CD4-positive, alpha-beta T cell (primary cell): ENCODE measurements around the gene HOXA3. TPM values are rescaled to one million over a fixed set of nuclear protein-coding genes. Genes with fewer than 3 reads are reported as not detected.

Source experiments
- ATAC-seq: fragments of 200-7000 bp; cut with Tn5 transposase; one replicate; pipeline ENCODE4 v1.10.0; 2022; ENCODE audit warnings: mild to moderate bottlenecking; ENCODE audit not compliant: poor library complexity
- CTCF ChIA-PET: fragments of 350-600 bp; sonication (Branson Sonifier 250); formaldehyde crosslinking; loops from one replicate; lab custom pipeline; 2021; ENCODE audit warnings: antibody characterized with exemption, inconsistent platforms; lab: Charles Lee
- POLR2A ChIA-PET: fragments of 350-600 bp; sonication (Branson Sonifier 250); formaldehyde crosslinking; loops from one replicate; lab custom pipeline; 2021; ENCODE audit warnings: antibody characterized with exemption, inconsistent platforms; lab: Charles Lee
- DNase-seq, 14 experiments: peaks; one replicate each; pipeline ENCODE4 v3.0.0-alpha.2; 2013 to 2020; ENCODE audit warnings: mixed read lengths in 2 of 14
- H3K27ac ChIP-seq, 2 donors: one replicate each; pipeline versions ENCODE4 v1.5.1 to v1.7.0; 2013; ENCODE audit warnings: low read length in 2 of 2, low read depth in 1 of 2, mild to moderate bottlenecking in 1 of 2
- H3K27me3 ChIP-seq, 2 experiments: 1 replicate in 1 of 2; 2 replicates in 1 of 2; pipeline versions ENCODE4 v1.6.1 to v1.7.0; 2013; ENCODE audit warnings: low read length in 2 of 2, control low read depth in 1 of 2, mild to moderate bottlenecking in 1 of 2, moderate library complexity in 1 of 2; ENCODE audit not compliant: insufficient read depth in 2 of 2, control insufficient read depth in 1 of 2
- H3K36me3 ChIP-seq: one replicate; pipeline ENCODE4 v1.6.1; 2013; ENCODE audit warnings: low read length, control low read depth; ENCODE audit not compliant: insufficient read depth
- H3K4me1 ChIP-seq: one replicate; pipeline ENCODE4 v1.6.1; 2013; ENCODE audit warnings: low read length, control low read depth; ENCODE audit not compliant: insufficient read depth
- H3K4me3 ChIP-seq: one replicate; pipeline ENCODE4 v1.5.1; 2013; ENCODE audit warnings: mild to moderate bottlenecking, low read length, moderate library complexity
- H3K9me3 ChIP-seq, 2 experiments: 1 replicate in 1 of 2; 2 replicates in 1 of 2; pipeline versions ENCODE4 v1.6.1 to v1.7.0; 2013; ENCODE audit warnings: low read length in 2 of 2, mild to moderate bottlenecking in 2 of 2, control low read depth in 1 of 2, moderate library complexity in 1 of 2; ENCODE audit not compliant: control insufficient read depth in 1 of 2, insufficient read depth in 1 of 2
- H3K27ac Mint-ChIP-seq: one replicate; pipeline ENCODE4 v1.8.0; 2020; ENCODE audit warnings: mixed read lengths
- H3K27me3 Mint-ChIP-seq: one replicate; pipeline ENCODE4 v1.8.0; 2021; ENCODE audit warnings: mixed read lengths
- H3K36me3 Mint-ChIP-seq: one replicate; pipeline ENCODE4 v1.8.0; 2021; ENCODE audit warnings: low read depth, mixed read lengths
- H3K4me1 Mint-ChIP-seq: one replicate; pipeline ENCODE4 v1.8.0; 2021; ENCODE audit warnings: low read depth, mixed read lengths
- H3K4me3 Mint-ChIP-seq: one replicate; pipeline ENCODE4 v1.8.0; 2020; ENCODE audit warnings: mild to moderate bottlenecking, mixed read lengths
- H3K9me3 Mint-ChIP-seq: one replicate; pipeline ENCODE4 v1.8.0; 2020; ENCODE audit warnings: mixed read lengths
- CTCF ChIP-seq: fragments of 200-600 bp; IDR thresholded peaks from one replicate; pipeline ENCODE4 v1.8.0; 2022; ENCODE audit warnings: antibody characterized with exemption, mild to moderate bottlenecking
- intact Hi-C, 2 experiments: fragments of 100-400 bp; cut with DNase I in 1 of 2; cut with micrococcal nuclease in 1 of 2; formaldehyde crosslinking; loops; one replicate each; pipeline versions ENCODE4 v1.15.1 to v1.9.0; 2023 to 2025; cut with DNase I, micrococcal nuclease
- total RNA-seq, 174 experiments: library from RNA in 2 of 174; stranded (reverse) in 2 of 174; gene quantifications; one replicate each; pipeline ENCODE4 v1.2.3 and lab custom pipeline; 2021 to 2026

The HOXA3 gene
- total RNA-seq, 2 experiments from 2014 or later, result not detected

GRCh38 chr7:27112955-27113949 is 39.1 kb downstream of the HOXA3 start:
- no peak overlapping the region for H3K4me3 ChIP-seq
- no peak for TF ChIP-seq CTCF
- peaks cover 0 to 18% of the 10 kb centered on the region in 2 experiments for H3K9me3 ChIP-seq
- Mint-ChIP-seq H3K4me1 (no peaks in the 10 kb centered on the region), H3K36me3 (no peaks in the 10 kb centered on the region), H3K9me3 (no peaks in the 10 kb centered on the region), H3K27ac (no peak overlapping the region), H3K27me3 (peaks cover 36% of the 10 kb centered on the region), H3K4me3 (no peak overlapping the region)
- ATAC-seq, result no peak
- CTCF ChIA-PET, result no interaction called here
- intact Hi-C loops, result no loop called here
- H3K36me3 ChIP-seq, result no peaks in the 10 kb centered on the region
- no peaks in the 10 kb centered on the region for H3K4me1 ChIP-seq
- H3K27ac ChIP-seq, result no peak overlapping the region
- DNase-seq, result no peak
- peaks cover 5% of the 10 kb centered on the region in 2 experiments for H3K27me3 ChIP-seq
- POLR2A ChIA-PET, result no interaction called here

- Histone ChIP-seq H3K4me1 (no peaks in the 10 kb centered on the region), H3K36me3 (no peaks in the 10 kb centered on the region), H3K27ac (no peak overlapping the region), H3K4me3 (no peak overlapping the region), H3K9me3 (peaks cover 0 to 18% of the 10 kb centered on the region in 2 experiments), H3K27me3 (peaks cover 3 to 5% of the 10 kb centered on the region in 2 experiments)
- no peaks in the 10 kb centered on the region for H3K36me3 Mint-ChIP-seq
- intact Hi-C loops, result no loop called here
- H3K27me3 Mint-ChIP-seq, result peaks cover 36% of the 10 kb centered on the region
- H3K27ac Mint-ChIP-seq, result no peak overlapping the region
- ChIA-PET POLR2A (no interaction called here), CTCF (no interaction called here)
- no peak overlapping the region for H3K4me3 Mint-ChIP-seq
- ATAC-seq, result no peak
- DNase-seq, result no peak
- H3K4me1 Mint-ChIP-seq, result no peaks in the 10 kb centered on the region
- H3K9me3 Mint-ChIP-seq, result no peaks in the 10 kb centered on the region
- TF ChIP-seq CTCF, result no peak
These were observed 40.0 kb downstream of the HOXA3 start for GRCh38 chr7:27112361-27112760.

- no peaks in the 10 kb centered on the region for H3K4me1 Mint-ChIP-seq
- DNase-seq (no peak), ATAC-seq (no peak)
- Histone ChIP-seq H3K27ac (no peak overlapping the region), H3K4me1 (no peaks in the 10 kb centered on the region), H3K9me3 (peaks cover 0 to 18% of the 10 kb centered on the region in 2 experiments), H3K36me3 (no peaks in the 10 kb centered on the region), H3K4me3 (no peak overlapping the region), H3K27me3 (peaks cover 3 to 5% of the 10 kb centered on the region in 2 experiments)
- intact Hi-C loops, result no loop called here
- no peak for TF ChIP-seq CTCF
- no peak overlapping the region for H3K27ac Mint-ChIP-seq
- peaks cover 36% of the 10 kb centered on the region for H3K27me3 Mint-ChIP-seq
- no peaks in the 10 kb centered on the region for H3K9me3 Mint-ChIP-seq
- no peaks in the 10 kb centered on the region for H3K36me3 Mint-ChIP-seq
- no peak overlapping the region for H3K4me3 Mint-ChIP-seq
- ChIA-PET POLR2A (no interaction called here), CTCF (no interaction called here)
These were observed 40.6 kb downstream of the HOXA3 start for GRCh38 chr7:27111751-27112277.
